HG03280 (cell line): ENCODE data around the gene EYS.

Experiments
- ATAC-seq: cut with Tn5 transposase; IDR thresholded peaks from one replicate; pipeline ENCODE4 v1.9.1; 2021; ENCODE audit warnings: mild to moderate bottlenecking, moderate library complexity; ENCODE audit not compliant: unreplicated experiment

EYS gene

DNA sequence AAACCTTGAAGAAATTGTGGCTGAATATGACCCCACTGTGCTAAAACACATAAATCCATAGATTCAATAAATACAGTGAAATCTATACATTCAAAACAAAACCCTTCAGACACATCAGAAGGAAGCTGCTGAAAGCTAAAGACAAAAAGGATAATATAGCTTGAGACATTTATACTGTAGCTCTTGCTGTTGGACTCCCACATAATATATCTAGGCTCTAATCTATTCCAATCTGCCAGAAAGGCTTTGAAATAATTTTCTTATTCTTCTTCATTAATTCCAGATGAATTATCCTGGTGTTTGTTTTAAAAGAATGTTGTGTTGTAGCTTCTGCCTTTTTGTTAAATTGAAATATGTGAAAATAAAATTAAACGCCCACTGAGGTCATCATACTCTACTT is 454.0 kb downstream of the EYS start:
- no peak for ATAC-seq

DNA sequence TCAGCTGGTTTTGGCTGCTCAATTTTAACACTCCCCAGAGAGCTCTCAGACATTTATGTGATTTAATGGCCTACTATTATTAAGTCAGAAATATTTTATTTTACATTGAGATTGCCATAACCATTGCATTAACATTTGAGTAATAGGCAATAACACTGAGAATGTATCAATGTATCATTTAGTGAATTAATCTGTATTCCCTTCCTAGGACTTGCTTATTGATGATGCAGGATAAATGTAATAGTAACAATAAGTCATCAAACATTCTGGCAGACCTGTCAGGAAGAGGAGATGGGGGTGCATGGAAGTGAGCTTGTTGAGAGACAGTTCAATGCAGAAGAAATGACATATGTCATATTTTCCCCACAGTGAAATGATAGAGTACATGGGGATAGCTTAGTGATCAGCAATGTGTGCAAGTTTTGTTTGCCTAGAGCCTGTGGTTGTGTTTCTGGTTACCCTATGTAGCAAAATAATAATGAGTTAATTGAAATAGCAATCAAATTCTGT is 458.9 kb downstream of the EYS start:
- ATAC-seq = no peak

DNA sequence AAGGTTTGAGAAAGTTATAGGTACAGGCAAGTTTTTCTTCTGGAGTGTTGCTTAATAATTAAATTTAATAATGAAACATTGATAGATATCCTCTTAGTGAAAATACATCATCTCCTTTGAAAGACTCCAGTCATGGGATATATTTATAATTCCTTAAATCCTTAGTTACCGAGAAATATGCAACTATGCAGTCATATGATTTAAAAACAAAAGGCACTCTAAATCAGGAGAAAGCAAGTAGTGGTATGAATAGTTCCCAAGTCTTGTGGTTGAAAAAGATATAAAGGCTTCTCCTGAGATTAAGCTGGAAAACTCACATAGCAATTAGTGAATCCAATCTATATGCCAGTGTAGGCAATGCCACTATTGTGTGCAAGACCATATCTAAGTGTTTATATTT is 475.4 kb downstream of the EYS start:
- no peak for ATAC-seq

DNA sequence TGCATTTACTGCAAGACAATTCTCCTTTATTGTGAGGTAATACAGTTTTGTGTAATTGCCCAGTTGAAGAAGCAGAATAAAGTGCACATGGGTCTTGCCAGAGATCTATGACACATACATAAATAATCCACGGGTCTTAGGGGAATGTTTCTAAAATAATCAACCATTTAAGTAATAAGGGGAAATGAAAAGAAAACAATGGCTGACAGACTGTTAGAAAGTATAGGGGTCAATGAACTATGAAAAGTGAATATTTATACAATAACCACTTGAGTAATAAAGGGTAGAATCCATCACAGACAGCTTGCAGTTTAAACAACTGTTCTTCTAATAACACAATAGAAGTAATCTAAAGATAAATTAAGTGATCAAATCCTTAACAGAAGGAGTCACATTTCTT is 477.2 kb downstream of the EYS start:
- ATAC-seq = no peak

DNA sequence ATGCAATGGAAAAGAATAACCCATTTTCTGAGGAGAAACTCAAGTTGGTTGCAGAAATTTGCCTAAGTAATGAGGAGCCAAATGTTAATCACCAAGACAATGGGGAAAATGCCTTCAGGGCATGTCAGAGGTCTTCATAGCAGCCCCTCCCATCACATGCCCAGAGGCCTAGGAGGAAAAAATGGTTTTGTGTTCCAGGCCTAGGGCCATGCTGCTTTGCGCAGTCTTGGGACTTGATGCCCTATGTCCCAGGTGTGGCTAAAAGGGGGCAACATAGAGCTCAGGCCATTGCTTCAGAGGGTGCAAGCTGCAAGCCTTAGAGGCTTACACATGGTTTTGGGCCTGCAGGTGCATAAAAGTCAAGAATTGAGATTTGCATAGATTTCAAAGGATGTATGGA is 485.9 kb downstream of the EYS start:
- no peak for ATAC-seq

DNA sequence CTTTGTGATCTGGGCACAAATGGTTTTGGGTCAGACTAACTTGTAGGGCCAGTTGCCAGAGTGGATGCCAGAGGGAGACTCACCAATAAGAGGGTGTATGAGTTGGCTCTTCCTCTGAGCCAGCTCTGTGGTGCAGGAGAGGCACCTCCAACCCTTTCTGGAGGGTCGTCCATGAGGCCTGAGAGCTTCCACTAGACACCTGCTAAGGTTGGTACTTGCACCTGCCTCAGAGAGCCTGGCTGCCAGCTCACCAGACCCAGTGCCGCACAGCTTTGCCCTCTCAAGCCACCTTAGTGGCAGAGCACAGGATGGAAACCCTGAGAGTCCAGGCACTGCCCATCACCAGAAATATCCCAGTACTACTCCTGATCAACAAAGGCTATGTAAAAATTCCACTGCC is 504.3 kb downstream of the EYS start:
- ATAC-seq = no peak

DNA sequence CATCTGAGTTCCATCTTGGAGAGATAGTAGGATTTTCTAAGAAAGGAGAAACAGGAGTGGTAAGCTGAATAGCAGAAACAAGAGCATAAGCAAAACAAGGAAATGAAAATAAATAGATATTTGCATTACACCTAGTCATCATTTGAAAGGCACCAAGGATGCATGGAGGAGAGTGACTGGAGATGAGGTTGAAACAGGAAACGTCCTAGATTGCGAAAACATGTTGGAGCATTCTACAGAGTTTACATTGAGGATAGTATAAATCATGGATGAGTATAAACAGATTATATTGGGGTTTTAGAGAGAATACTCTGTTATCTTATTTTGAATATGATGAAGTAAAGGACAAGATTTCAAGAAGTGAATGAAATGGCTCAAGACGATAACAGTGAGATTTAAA is 507.3 kb downstream of the EYS start:
- ATAC-seq = no peak

DNA sequence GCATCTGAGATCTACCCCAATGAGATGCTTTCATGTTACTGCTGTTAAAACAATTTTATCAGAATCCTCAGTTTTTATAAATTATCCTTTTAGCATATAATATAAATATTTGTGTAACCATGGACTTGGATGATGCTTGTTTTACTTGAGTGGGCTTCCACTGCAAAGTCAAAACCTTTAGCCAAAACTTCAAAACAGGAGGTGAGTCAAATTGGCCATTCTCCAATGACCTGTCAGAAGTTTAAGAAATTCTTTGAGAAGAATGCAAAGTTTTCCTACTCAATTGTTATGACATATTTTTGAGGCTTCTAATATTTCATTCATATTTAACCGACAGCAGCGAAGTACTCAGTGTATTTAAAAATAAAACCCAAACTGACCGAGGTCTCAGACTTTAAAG is 507.9 kb downstream of the EYS start:
- no peak for ATAC-seq

DNA sequence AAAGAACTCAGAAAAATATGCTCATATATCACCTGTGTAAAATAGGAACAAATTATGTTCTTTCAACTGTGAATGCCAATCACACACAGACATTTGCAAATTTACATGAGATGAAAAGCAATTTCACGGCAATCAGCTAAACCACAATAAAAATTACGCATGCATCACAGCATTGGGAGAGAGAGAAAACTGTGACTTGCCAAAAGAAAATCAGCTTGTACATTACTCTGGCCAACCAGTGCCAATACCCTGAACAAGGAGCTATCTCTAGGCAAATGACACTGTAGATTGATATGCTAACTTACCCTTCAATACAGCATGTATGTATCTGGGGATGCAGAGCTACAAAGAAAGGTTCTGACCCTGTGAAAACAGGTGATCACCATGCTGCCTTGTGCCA is 515.6 kb downstream of the EYS start:
- ATAC-seq = no peak

DNA sequence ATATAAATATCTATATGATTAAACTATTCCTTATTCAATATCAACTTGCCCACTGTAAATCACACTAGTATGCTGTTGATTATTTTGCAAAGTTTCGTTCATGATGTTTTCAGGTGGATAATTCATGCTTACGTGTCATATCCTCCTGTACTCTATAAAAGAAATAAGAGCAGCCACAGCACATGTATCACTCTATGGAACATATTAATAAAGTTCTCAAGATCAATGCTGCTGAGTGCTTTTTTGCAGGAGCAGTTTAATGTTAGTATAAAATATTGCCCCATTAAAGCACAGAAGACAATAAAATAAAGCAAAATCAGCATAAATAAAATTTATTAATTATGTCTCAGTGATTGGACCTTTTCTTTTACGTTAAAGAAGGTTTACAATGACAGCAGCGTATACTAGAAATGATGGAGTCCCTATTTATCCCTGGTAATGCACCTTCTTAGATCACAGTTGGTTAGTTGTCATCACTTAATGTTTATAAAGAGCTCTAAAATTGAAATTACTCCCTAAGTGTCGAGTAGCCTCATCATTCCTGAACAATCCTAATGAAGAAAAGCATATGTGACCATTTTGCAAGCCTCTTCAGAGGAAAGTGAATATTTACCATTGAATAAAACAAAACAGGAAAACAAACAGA is 517.7 kb downstream of the EYS start:
- ATAC-seq = no peak

DNA sequence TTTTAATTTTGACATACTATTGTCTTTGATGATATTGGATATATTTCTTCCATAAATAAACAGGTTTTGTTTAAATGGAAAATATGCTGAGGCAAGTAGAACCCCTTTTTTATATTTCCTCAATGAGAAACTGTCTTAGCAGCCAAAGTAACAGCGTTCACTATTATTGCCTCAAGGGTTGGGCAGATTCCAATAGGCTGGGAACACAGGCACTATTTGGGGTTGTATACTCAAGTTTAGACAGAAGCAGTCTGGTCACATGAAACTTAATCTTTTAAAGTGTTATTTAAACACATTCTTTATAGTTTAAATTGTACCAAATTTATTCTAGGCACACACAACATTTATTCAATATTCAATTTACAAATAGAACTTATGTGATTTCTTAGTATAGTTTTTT is 520.2 kb downstream of the EYS start:
- ATAC-seq = no peak

DNA sequence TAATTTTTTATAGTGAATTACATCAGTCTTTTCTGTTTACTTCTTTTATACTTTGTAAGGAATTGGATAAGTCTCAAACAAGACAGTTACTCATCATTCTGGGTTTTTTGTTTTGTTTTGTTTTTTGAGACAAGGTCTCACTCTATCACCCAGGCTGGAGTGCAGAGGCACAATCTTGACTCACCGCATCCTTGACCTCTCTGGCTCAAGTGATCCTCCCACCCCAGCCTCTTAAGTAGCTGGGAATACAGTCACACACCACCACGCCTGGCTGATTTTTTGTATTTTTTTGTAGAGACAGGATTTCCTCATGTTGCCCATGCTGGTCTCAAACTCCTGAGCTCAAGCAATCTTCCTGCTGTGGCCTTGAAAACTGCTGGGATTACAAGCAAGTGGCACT is 524.3 kb downstream of the EYS start:
- ATAC-seq = no peak

DNA sequence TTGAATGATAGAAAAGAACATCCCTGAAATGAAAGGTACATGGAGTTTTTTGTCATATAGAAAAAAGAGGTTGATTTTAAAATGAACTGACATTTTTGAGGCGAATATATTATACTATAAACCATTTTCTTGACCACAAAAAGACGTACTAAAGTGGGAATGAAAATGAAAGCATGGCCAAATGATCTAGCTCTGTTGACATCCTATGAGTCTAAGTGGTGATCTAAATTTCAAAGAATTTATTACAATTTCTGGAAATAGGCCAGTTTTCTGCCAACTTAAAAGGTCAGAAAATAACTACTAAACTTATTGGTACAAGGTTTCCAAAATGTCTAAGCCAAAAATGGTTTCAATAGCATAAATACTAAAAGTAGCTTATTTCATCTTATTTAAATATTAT is 536.8 kb downstream of the EYS start:
- ATAC-seq = no peak

DNA sequence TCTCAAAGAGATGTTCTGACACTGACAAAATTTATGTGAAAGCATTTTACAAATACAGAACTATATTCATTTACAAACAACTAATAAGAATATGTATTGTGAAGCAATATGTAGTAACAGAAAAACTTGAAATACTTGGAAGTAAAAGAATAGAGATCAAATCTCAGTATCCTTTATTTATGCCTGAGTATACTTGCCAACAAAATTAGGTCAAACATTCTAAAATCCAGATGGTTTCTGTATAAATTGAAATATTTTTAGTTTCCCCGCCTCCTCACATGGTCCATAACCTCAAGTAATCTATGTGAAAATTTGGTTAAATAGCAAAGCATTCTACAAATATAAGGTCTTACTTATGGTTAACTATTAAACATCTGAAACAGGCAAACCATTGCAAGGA is 545.4 kb downstream of the EYS start:
- ATAC-seq = no peak

DNA sequence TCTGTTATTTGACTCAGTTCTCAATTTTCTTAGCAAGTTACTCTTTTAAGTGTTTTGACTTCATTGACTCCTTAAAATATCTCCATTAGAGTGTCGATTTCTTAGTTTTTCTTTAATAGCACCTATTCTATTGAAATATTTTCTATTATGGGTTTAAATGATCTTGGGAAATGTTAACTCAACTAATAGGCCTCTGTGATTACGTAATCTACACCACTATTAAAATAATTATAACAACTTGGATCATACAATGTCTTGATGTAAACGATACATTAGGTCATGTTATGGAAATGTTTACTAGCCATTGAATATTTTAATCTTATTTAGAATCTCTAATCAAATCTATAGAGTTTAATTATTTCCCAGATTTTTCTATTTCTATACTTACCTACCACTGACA is 550.0 kb downstream of the EYS start:
- no peak for ATAC-seq

DNA sequence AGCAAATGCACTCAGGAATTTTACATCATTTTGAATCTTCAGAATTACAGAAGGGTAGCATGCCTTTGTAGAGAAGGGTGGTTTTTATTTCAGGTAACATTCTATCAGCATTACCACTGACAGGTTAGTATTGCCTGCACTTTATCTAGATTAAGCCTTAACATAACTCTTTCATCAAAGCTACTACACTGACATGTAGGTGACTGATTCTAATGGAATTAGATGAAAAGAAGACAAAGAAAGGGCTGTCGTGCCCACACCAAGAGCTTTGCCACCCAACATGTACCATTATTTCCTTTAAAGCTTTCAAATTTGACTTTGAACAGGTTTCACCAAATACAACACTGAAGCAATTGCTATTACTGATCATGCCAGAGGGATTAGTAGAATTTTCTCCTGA is 551.9 kb downstream of the EYS start:
- no peak for ATAC-seq

DNA sequence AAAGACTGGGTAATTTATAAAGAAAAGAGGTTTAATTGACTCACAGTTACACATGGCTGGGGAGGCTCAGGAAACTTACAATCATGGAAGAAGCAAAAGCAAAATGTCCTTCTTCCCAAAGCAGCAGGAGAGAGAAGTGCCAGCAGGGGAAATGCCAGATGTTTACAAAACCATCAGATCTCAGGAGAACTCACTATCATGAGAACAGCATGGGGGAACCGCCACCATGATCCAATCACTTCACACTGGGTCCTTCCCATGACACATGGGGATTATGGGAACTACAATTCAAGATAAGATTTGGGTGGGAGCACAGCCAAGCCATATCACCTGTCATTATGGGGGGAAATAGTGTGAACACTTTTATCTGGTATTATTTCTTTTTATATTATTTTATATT is 557.2 kb downstream of the EYS start:
- no peak for ATAC-seq

DNA sequence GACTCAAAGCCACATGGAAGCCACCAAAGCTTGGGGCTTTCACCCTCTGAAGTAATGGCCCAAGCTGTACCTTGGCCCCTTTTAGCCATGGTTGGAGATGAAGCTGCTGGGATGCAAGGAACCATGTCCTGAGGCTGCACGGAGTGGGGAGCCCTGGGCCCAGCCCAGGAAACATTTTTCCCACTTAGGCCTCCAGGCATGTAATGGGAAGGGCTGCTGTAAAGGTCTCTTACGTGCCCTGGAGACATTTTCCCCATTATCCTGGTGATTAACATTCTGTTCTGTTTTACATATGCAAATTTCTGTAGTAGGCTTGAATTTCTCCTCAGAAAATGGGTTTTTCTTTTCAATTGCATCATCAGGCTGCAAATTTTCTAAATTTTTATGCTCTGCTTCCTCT is 558.2 kb downstream of the EYS start:
- ATAC-seq = no peak

DNA sequence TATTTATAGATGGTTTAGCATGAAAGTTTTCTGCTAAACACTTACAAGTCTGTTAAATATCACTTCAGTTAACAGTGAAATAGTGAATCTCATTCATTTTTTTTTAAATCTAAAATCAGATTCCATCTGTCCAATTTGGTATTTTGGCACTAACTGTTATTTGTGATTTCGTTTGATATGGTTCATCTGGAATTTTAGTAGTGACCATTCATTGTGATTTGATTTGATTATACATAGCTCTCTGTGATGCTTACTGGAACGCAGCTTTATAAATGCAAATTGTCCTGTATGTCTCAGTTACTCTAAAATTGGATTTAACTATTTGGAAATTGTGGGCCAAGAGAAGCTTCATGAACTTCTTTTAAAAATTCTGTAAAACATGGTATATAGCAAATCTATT is 571.5 kb downstream of the EYS start:
- ATAC-seq = no peak

DNA sequence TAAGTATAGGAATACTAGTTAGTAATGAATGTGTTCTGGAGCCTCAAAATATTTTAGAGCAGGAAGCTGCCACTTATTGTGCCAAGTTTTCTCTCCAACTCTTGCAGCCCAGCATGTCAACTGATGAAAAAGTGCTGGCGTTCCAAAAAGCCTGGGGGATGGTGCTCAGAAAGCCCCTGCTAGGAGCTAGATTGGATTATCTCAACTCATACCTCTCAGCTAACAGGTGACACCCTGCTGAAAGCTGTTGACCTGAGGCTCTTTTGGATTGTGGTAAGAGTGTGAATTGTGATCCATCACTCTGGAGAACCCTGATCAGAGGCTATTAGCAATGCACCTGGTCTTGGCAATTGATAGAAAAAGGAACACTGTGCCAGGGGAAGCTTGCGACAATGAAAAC is 580.4 kb downstream of the EYS start:
- no peak for ATAC-seq

DNA sequence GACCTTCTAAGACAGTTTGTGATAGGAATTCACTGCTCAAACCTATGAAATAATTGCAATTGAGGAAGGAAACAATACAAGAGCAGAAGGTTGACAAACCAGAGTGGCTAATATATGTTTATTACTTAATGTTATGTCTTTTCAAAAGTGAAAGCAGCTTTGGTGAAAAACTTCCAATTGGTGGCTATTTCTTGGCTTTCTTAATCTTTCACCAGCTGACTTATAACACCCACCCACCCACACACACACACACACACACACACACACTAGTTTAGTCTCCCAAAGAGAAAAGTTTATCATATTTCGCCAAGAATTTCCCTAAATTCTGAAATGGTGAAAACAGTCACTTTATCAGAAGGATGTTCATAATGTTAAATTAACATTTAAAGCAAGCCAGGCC is 583.5 kb downstream of the EYS start:
- ATAC-seq = no peak

DNA sequence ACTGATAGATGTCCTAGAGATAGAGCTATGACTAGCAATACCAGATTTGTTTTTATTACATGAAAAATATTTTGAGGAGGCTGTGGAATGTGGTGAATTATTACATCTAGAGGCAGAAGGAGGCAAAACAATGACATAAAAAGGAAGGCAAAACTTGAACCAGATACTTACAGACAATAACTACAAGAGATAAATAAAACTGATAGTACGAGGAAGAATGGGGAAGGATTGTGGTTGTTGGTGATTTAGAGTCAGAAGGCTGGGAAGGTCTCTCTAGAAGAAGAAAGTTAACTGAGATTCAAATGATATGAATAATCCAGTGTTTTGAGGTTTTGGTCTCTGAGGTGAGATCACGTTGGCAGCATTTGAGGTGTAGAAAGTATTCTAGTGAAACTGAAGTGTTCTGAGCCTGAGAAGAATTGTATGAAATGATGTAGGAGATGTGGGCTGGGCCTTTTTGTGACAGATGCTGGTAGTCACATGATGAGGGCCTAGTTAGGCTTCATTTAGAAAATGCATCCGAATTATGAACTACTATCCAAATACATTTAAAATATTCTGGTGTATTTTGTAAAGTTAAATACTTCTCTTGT is 589.1 kb downstream of the EYS start:
- no peak for ATAC-seq

DNA sequence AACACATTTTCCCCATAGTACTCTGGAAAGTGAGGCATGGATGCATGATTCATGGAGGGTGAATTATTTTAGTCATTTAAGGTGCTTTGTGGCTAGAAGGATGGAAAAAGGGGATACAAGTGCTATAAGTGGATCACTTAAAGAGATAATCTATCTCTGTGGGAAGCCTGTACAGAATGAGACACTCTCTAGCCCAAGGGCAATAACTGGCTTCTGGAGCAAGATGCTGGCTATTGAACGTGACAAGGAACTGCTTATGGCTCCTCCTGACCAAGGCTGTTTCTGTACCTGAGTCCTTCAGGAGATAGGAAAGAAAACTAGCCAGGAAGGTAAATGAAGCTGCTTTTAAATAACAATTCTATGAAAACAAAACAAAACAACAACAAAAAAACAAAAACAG is 590.7 kb downstream of the EYS start:
- no peak for ATAC-seq
